ENCODE data around the gene CMTM8.

Gene CMTM8

GRCh38 chr3:32276279-32276841 lies 37.9 kb downstream of the CMTM8 start:
- no peak for DNase-seq (ENCODE audit: low read depth in 1 of 2, low spot score in 1 of 2)

- DNase-seq (ENCODE audit: low read depth in 1 of 2, low spot score in 1 of 2) = no peak
Observed at GRCh38 chr3:32278714-32279113, 40.2 kb downstream of the CMTM8 start.

GRCh38 chr3:32280262-32280910 lies 41.9 kb downstream of the CMTM8 start:
- no peak for DNase-seq (ENCODE audit: low read depth in 1 of 2, low spot score in 1 of 2)

- DNase-seq (ENCODE audit: low read depth in 1 of 2, low spot score in 1 of 2) = no peak
Observed at GRCh38 chr3:32281570-32282106, 43.2 kb downstream of the CMTM8 start.

GRCh38 chr3:32282578-32283154 lies 44.2 kb downstream of the CMTM8 start:
- no peak for DNase-seq (ENCODE audit: low read depth in 1 of 2, low spot score in 1 of 2)

- no peak for DNase-seq (ENCODE audit: low read depth in 1 of 2, low spot score in 1 of 2)
Observed at GRCh38 chr3:32283304-32283703, 44.8 kb downstream of the CMTM8 start.

GRCh38 chr3:32284443-32285212 lies 46.1 kb downstream of the CMTM8 start:
- no peak for DNase-seq (ENCODE audit: low read depth in 1 of 2, low spot score in 1 of 2)

- DNase-seq (ENCODE audit: low read depth in 1 of 2, low spot score in 1 of 2) = no peak
Observed at GRCh38 chr3:32285891-32286290, 47.4 kb downstream of the CMTM8 start.

- DNase-seq (ENCODE audit: low read depth in 1 of 2, low spot score in 1 of 2) = no peak
Observed at GRCh38 chr3:32288819-32289218, 50.3 kb downstream of the CMTM8 start.

GRCh38 chr3:32290619-32291018 lies 52.1 kb downstream of the CMTM8 start:
- DNase-seq (ENCODE audit: low read depth in 1 of 2, low spot score in 1 of 2) = no peak

GRCh38 chr3:32292085-32292796 lies 53.8 kb downstream of the CMTM8 start:
- no peak for DNase-seq (ENCODE audit: low read depth in 1 of 2, low spot score in 1 of 2)

- DNase-seq (ENCODE audit: low read depth in 1 of 2, low spot score in 1 of 2) = no peak
Observed at GRCh38 chr3:32293903-32294302, 55.4 kb downstream of the CMTM8 start.

- DNase-seq (ENCODE audit: low read depth in 1 of 2, low spot score in 1 of 2) = peak; percentile 28 to 37
Observed at GRCh38 chr3:32296251-32297204, 58.0 kb downstream of the CMTM8 start.

GRCh38 chr3:32297366-32297765 lies 58.9 kb downstream of the CMTM8 start:
- DNase-seq (ENCODE audit: low read depth in 1 of 2, low spot score in 1 of 2) = peak; percentile 20 to 43

- DNase-seq (ENCODE audit: low read depth in 1 of 2, low spot score in 1 of 2) = no peak
Observed at GRCh38 chr3:32301426-32301825, 62.9 kb downstream of the CMTM8 start.

GRCh38 chr3:32302601-32303398 lies 64.3 kb downstream of the CMTM8 start:
- no peak for DNase-seq (ENCODE audit: low read depth in 1 of 2, low spot score in 1 of 2)

GRCh38 chr3:32303399-32303747 lies 64.9 kb downstream of the CMTM8 start:
- DNase-seq (ENCODE audit: low read depth in 1 of 2, low spot score in 1 of 2) = no peak

- DNase-seq (ENCODE audit: low read depth in 1 of 2, low spot score in 1 of 2) = no peak
Observed at GRCh38 chr3:32303977-32304881, 65.7 kb downstream of the CMTM8 start.

All from stimulated activated CD4-positive, alpha-beta T cell treated with anti-CD3 and anti-CD28 coated beads, Interleukin-15, amount 100 ng/mL, for 1 hour (primary cell).